ENCODE data around the gene KLHDC10.

GRCh38 chr7:130069179-130069977 is 956 bp upstream of the KLHDC10 start:
- no peak for TF ChIP-seq FOXP2 (optimal IDR thresholded peaks at IDR 0.05; ENCODE audit: borderline replicate concordance, extremely low read depth, extremely low read length, insufficient read depth)
- no peak for TF ChIP-seq POLR2AphosphoS5 (IDR thresholded peaks at IDR 0.05; ENCODE audit: low read depth, low read length)
